CD14-positive monocyte (primary cell): ENCODE results near the gene MMP24. TPM values are rescaled to one million over a fixed set of nuclear protein-coding genes. Genes with fewer than 3 reads are reported as not detected.

ENCODE experiments used
- DNase-seq, 3 donors: peaks; one replicate each; pipeline ENCODE4 v3.0.0-alpha.2; 2011 to 2022
- H2AFZ ChIP-seq: 2 replicates; pipeline ENCODE4 v1.6.0; 2012; ENCODE audit warnings: mild to moderate bottlenecking, low read depth, low read length, inconsistent platforms; ENCODE audit not compliant: insufficient read depth, poor library complexity, severe bottlenecking
- H3K27ac ChIP-seq, 2 donors: 1 replicate in 1 of 2; 2 replicates in 1 of 2; pipeline ENCODE4 v1.5.1; 2012 to 2013; ENCODE audit warnings: low read length in 2 of 2, control low read depth in 1 of 2, inconsistent platforms in 1 of 2, low read depth in 1 of 2, mild to moderate bottlenecking in 1 of 2
- H3K27me3 ChIP-seq, 2 donors: one replicate each; pipeline versions ENCODE4 v1.6.0 to v1.6.1; 2011 to 2013; ENCODE audit warnings: low read length in 2 of 2; ENCODE audit not compliant: control insufficient read depth in 2 of 2, insufficient read depth in 2 of 2
- H3K36me3 ChIP-seq, 2 donors: replicated peaks in 1 of 2; 1 replicate in 1 of 2; 2 replicates in 1 of 2; pipeline versions ENCODE4 v1.5.1 to v1.6.1; 2012 to 2013; ENCODE audit warnings: low read length in 2 of 2, control low read depth in 1 of 2, inconsistent platforms in 1 of 2, mild to moderate bottlenecking in 1 of 2; ENCODE audit not compliant: insufficient read depth in 2 of 2, control insufficient read depth in 1 of 2
- H3K4me1 ChIP-seq, 2 donors: 1 replicate in 1 of 2; 2 replicates in 1 of 2; pipeline versions ENCODE4 v1.5.1 to v1.6.1; 2012 to 2013; ENCODE audit warnings: low read length in 2 of 2, control low read depth in 1 of 2, inconsistent platforms in 1 of 2, mild to moderate bottlenecking in 1 of 2, moderate library complexity in 1 of 2; ENCODE audit not compliant: insufficient read depth in 2 of 2, control insufficient read depth in 1 of 2
- H3K4me2 ChIP-seq: replicated peaks from 2 replicates; pipeline ENCODE3; 2012; ENCODE audit warnings: low read length, moderate library complexity, mild to moderate bottlenecking; ENCODE audit not compliant: poor library complexity, severe bottlenecking; ENCODE audit errors: extremely low read depth
- H3K4me3 ChIP-seq, 3 experiments: fragments of 200-600 bp in 1 of 3; sonication (generic) in 1 of 3; replicated peaks in 1 of 3; 1 replicate in 2 of 3; 2 replicates in 1 of 3; pipeline ENCODE4 v1.5.1; 2011 to 2013; ENCODE audit warnings: low read length in 3 of 3, mild to moderate bottlenecking in 3 of 3, control low read depth in 2 of 3, low read depth in 2 of 3, inconsistent platforms in 1 of 3, moderate library complexity in 1 of 3
- H3K79me2 ChIP-seq: 2 replicates; pipeline ENCODE4 v1.6.0; 2012; ENCODE audit warnings: mild to moderate bottlenecking, control low read depth, inconsistent platforms, low read length, moderate library complexity; ENCODE audit not compliant: insufficient read depth
- H3K9ac ChIP-seq: 2 replicates; pipeline ENCODE4 v1.6.0; 2017; ENCODE audit warnings: low read length, mild to moderate bottlenecking; ENCODE audit not compliant: insufficient read depth, poor library complexity, severe bottlenecking
- H3K9me3 ChIP-seq, 2 donors: replicated peaks in 1 of 2; 1 replicate in 1 of 2; 2 replicates in 1 of 2; pipeline versions ENCODE4 v1.5.1 to v1.6.1; 2012 to 2013; ENCODE audit warnings: low read length in 2 of 2, control low read depth in 1 of 2; ENCODE audit not compliant: control insufficient read depth in 1 of 2, insufficient read depth in 1 of 2
- H4K20me1 ChIP-seq: 2 replicates; pipeline ENCODE4 v1.6.0; 2012; ENCODE audit warnings: mild to moderate bottlenecking, low read length, control low read depth, moderate library complexity; ENCODE audit not compliant: insufficient read depth
- H3K27ac Mint-ChIP-seq, 7 donors: one replicate each; pipeline ENCODE4 v1.8.0; 2020; ENCODE audit warnings: mild to moderate bottlenecking in 7 of 7, mixed read lengths in 7 of 7, moderate library complexity in 6 of 7, inconsistent platforms in 2 of 7
- H3K27me3 Mint-ChIP-seq, 3 donors: one replicate each; pipeline ENCODE4 v1.8.0; 2021 to 2022; ENCODE audit warnings: low read depth in 3 of 3, mild to moderate bottlenecking in 3 of 3, mixed read lengths in 3 of 3, moderate library complexity in 3 of 3, inconsistent platforms in 1 of 3
- H3K36me3 Mint-ChIP-seq, 2 donors: one replicate each; pipeline ENCODE4 v1.8.0; 2020; ENCODE audit warnings: mixed read lengths in 2 of 2, inconsistent platforms in 1 of 2, mild to moderate bottlenecking in 1 of 2
- H3K4me1 Mint-ChIP-seq: one replicate; pipeline ENCODE4 v1.8.0; 2020; ENCODE audit warnings: mild to moderate bottlenecking, mixed read lengths
- H3K4me3 Mint-ChIP-seq, 2 donors: one replicate each; pipeline ENCODE4 v1.8.0; 2020; ENCODE audit warnings: mild to moderate bottlenecking in 2 of 2, mixed read lengths in 2 of 2, moderate library complexity in 1 of 2
- H3K9me3 Mint-ChIP-seq, 7 donors: one replicate each; pipeline ENCODE4 v1.8.0; 2020 to 2022; ENCODE audit warnings: mixed read lengths in 7 of 7, mild to moderate bottlenecking in 6 of 7, moderate library complexity in 6 of 7, inconsistent platforms in 2 of 7
- CTCF ChIP-seq: fragments of 200-600 bp; IDR thresholded peaks from one replicate; pipeline ENCODE4 v1.8.0; 2022; ENCODE audit warnings: antibody characterized with exemption, mild to moderate bottlenecking
- WGBS: methylation state at CpG from one replicate; pipeline ENCODE4 v1.1.5; 2013; ENCODE audit warnings: missing lambda C conversion rate; ENCODE audit not compliant: insufficient coverage; 5-methylcytosine and 5-hydroxymethylcytosine counted together
- intact Hi-C, 2 donors: fragments of 100-400 bp; cut with micrococcal nuclease; formaldehyde crosslinking; loops; one replicate each; pipeline versions ENCODE4 v1.15.0 to v1.15.1; 2023
- polyA plus RNA-seq, 3 donors: library from polyadenylated mRNA; depleted of rRNA in 1 of 3; unstranded in 2 of 3; stranded (reverse) in 1 of 3; fragments of 300-500 nt in 2 of 3; fragments of >200 nt in 1 of 3; fragmentation: Illumina TruSeq in 2 of 3; gene quantifications; 1 replicate in 2 of 3; 2 replicates in 1 of 3; pipeline ENCODE4 v1.2.3, GENCODE V29; 2012 to 2021

MMP24 gene
- polyA plus RNA-seq, 3 donors: 0.14 TPM; not detected in 2

GRCh38 chr20:35307666-35308653 is 81.5 kb downstream of the MMP24 start:
- intact Hi-C loops: loop anchor here in 1 of 2 donors (10.0 kb wide), 1 partner anchor 137 kb away; no protein-coding TSS in a partner anchor
- Histone ChIP-seq H3K36me3 (peaks cover 4 to 48% of the 10 kb centered on the region in 2 donors), H3K4me1 (no peaks in the 10 kb centered on the region), H3K4me2 (no peak overlapping the region), H3K79me2 (no peaks in the 10 kb centered on the region), H3K9me3 (no peaks in the 10 kb centered on the region), H3K27ac (no peak overlapping the region), H3K27me3 (no peaks in the 10 kb centered on the region), H3K4me3 (no peak overlapping the region), H4K20me1 (no peaks in the 10 kb centered on the region), H2AFZ (no peak overlapping the region), H3K9ac (no peak overlapping the region)
- Mint-ChIP-seq H3K27ac (peak overlapping the region in 3 of 7 donors; percentile 17 to 55 (median 22)), H3K9me3 (no peaks in the 10 kb centered on the region), H3K36me3 (peaks cover 35 to 49% of the 10 kb centered on the region in 2 donors), H3K4me3 (no peak overlapping the region), H3K27me3 (peaks cover 0 to 4% (median 0%) of the 10 kb centered on the region in 3 donors), H3K4me1 (peaks cover 14% of the 10 kb centered on the region)
- TF ChIP-seq CTCF: no peak
- WGBS: 98% methylated on average over 8 of the region's 13 CpGs
- no peak for DNase-seq

DNA sequence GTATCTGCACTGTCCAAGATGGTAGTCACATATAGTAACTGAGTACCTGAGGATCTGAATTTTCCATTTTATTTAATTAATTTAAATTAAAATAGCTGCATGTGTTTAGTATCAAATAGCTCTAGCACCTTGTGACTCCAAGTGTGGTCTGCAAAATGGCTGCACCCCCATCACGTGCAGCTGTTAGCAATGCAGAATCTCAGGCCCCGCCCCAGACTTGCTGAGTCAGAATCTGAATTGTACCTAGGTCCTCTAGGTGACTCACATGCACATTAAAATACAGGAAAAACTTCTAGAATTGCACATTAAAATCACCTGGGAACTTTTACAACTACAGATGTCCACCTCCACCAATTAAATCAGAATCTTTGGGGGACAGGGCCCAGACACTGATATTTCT is 84.9 kb downstream of the MMP24 start:
- Histone ChIP-seq H3K9me3 (no peaks in the 10 kb centered on the region), H3K4me3 (no peak overlapping the region), H3K4me2 (no peak overlapping the region), H3K36me3 (peaks cover 4 to 36% of the 10 kb centered on the region in 2 donors), H3K9ac (no peak overlapping the region), H3K27ac (no peak overlapping the region), H3K79me2 (no peaks in the 10 kb centered on the region), H2AFZ (no peak overlapping the region), H3K4me1 (no peaks in the 10 kb centered on the region), H4K20me1 (no peaks in the 10 kb centered on the region), H3K27me3 (no peaks in the 10 kb centered on the region)
- peaks cover 33 to 40% of the 10 kb centered on the region in 2 donors for H3K36me3 Mint-ChIP-seq
- intact Hi-C loops: no loop called here
- H3K4me3 Mint-ChIP-seq: no peak overlapping the region
- H3K27ac Mint-ChIP-seq: no peak overlapping the region
- TF ChIP-seq CTCF: no peak
- H3K27me3 Mint-ChIP-seq: peaks cover 0 to 4% (median 0%) of the 10 kb centered on the region in 3 donors
- no peak for DNase-seq
- H3K9me3 Mint-ChIP-seq: no peaks in the 10 kb centered on the region
- H3K4me1 Mint-ChIP-seq: peaks cover 17% of the 10 kb centered on the region
- 92% methylated on average over 2 of the region's 2 CpGs for WGBS
